Sigmoid colon (tissue), 7 donors: ENCODE data around the gene POLE. TPM values are rescaled to one million over a fixed set of nuclear protein-coding genes. Genes with fewer than 3 reads are reported as not detected.

Source experiments
- DNase-seq: peaks from one replicate; pipeline ENCODE4 v3.0.0-alpha.2; 2019
- H3K27ac ChIP-seq, 4 donors: fragments of 200-600 bp; sonication (generic); one replicate each; pipeline ENCODE4 v1.5.1; 2016 to 2019; ENCODE audit warnings: mild to moderate bottlenecking in 1 of 4
- H3K27me3 ChIP-seq, 3 donors: fragments of 200-600 bp; sonication (generic); one replicate each; pipeline ENCODE4 v1.5.1; 2019; ENCODE audit warnings: mild to moderate bottlenecking in 1 of 3
- H3K36me3 ChIP-seq, 4 donors: fragments of 200-600 bp; sonication (generic); one replicate each; pipeline ENCODE4 v1.5.1; 2016 to 2019
- H3K4me1 ChIP-seq, 4 donors: fragments of 200-600 bp; sonication (generic); one replicate each; pipeline ENCODE4 v1.5.1; 2017 to 2019
- H3K4me3 ChIP-seq, 4 donors: fragments of 200-600 bp; sonication (generic); one replicate each; pipeline ENCODE4 v1.5.1; 2017 to 2019; ENCODE audit warnings: mild to moderate bottlenecking in 2 of 4, moderate library complexity in 1 of 4
- H3K9me3 ChIP-seq, 4 donors: fragments of 200-600 bp in 3 of 4; sonication (generic) in 3 of 4; one replicate each; pipeline versions ENCODE4 v1.5.1 to v1.6.1; 2013 to 2019
- EP300 ChIP-seq, 4 donors: sonication (generic); formaldehyde crosslinking; IDR thresholded peaks; one replicate each; pipeline ENCODE4 v1.6.1; 2017; ENCODE audit warnings: antibody characterized with exemption in 4 of 4
- POLR2A ChIP-seq, 2 donors: fragments of 450-650 bp; IDR thresholded peaks; one replicate each; pipeline ENCODE4 v1.6.1; 2016; ENCODE audit warnings: antibody characterized with exemption in 2 of 2, mild to moderate bottlenecking in 2 of 2, moderate library complexity in 2 of 2
- POLR2AphosphoS5 ChIP-seq, 4 donors: sonication (generic); formaldehyde crosslinking; IDR thresholded peaks; one replicate each; pipeline ENCODE4 v1.6.1; 2017; ENCODE audit warnings: antibody characterized with exemption in 4 of 4
- WGBS, 2 donors: extraction: QIAGEN DNeasy Blood & Tissue Kit; methylation state at CpG; one replicate each; pipeline ENCODE4 v1.1.7; 2013; 5-methylcytosine and 5-hydroxymethylcytosine counted together
- intact Hi-C: fragments of 100-400 bp; cut with DNase I; formaldehyde crosslinking; loops from one replicate; pipeline ENCODE4 v1.15.1; 2023
- polyA plus RNA-seq, 3 donors: library from polyadenylated mRNA; stranded (reverse); fragments of 200-250 nt; gene quantifications; one replicate each; pipeline ENCODE4 v1.2.3, GENCODE V29; 2013
- total RNA-seq, 4 donors: library from RNA; depleted of rRNA; stranded (reverse); fragments of >200 nt; gene quantifications; one replicate each; pipeline ENCODE4 v1.1.0, GENCODE V29; 2016
- TF ChIP-seq, protein P1 (sequence below), 4 experiments: fragments of 450-650 bp in 3 of 4; fragments of 200-600 bp in 1 of 4; IDR thresholded peaks; one replicate each; pipeline ENCODE4 v1.5.1; 2016 to 2019; ENCODE audit warnings: antibody characterized with exemption in 4 of 4, mild to moderate bottlenecking in 3 of 4, moderate library complexity in 2 of 4
- donor health status: healthy with polysubstance abuse.
- donor health status: Bipolar disorder and iron deficiency.
- donor health status: healthy.

POLE gene
- total and polyA plus RNA-seq, 7 donors, result 11.1 to 37.4 (median 32.9) TPM

GRCh38 chr12:132588821-132589669 lies 98.1 kb downstream of the POLE start:
- 82 to 93% methylated on average over 19 of the region's 19 CpGs for WGBS, 2 donors
- TF ChIP-seq POLR2AphosphoS5 (IDR thresholded peaks at IDR 0.05) (no peak), POLR2A (IDR thresholded peaks at IDR 0.05) (no peak), EP300 (IDR thresholded peaks at IDR 0.05) (no peak)
- TF ChIP-seq, protein P1, sequence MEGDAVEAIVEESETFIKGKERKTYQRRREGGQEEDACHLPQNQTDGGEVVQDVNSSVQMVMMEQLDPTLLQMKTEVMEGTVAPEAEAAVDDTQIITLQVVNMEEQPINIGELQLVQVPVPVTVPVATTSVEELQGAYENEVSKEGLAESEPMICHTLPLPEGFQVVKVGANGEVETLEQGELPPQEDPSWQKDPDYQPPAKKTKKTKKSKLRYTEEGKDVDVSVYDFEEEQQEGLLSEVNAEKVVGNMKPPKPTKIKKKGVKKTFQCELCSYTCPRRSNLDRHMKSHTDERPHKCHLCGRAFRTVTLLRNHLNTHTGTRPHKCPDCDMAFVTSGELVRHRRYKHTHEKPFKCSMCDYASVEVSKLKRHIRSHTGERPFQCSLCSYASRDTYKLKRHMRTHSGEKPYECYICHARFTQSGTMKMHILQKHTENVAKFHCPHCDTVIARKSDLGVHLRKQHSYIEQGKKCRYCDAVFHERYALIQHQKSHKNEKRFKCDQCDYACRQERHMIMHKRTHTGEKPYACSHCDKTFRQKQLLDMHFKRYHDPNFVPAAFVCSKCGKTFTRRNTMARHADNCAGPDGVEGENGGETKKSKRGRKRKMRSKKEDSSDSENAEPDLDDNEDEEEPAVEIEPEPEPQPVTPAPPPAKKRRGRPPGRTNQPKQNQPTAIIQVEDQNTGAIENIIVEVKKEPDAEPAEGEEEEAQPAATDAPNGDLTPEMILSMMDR (IDR thresholded peaks at IDR 0.05), result no peak
- Histone ChIP-seq H3K36me3 (peaks cover 0 to 4% (median 0%) of the 10 kb centered on the region in 4 donors), H3K4me3 (no peak overlapping the region), H3K27ac (no peak overlapping the region), H3K4me1 (peaks cover 0 to 5% (median 2%) of the 10 kb centered on the region in 4 donors), H3K9me3 (no peaks in the 10 kb centered on the region), H3K27me3 (no peaks in the 10 kb centered on the region)
- DNase-seq, result no peak
- intact Hi-C loops, result no loop called here

GRCh38 chr12:132588319-132588718 lies 98.8 kb downstream of the POLE start:
- TF ChIP-seq, protein P1 (IDR thresholded peaks at IDR 0.05), result no peak
- TF ChIP-seq POLR2AphosphoS5 (IDR thresholded peaks at IDR 0.05) (no peak), EP300 (IDR thresholded peaks at IDR 0.05) (no peak), POLR2A (IDR thresholded peaks at IDR 0.05) (no peak)
- H3K27me3 ChIP-seq, result no peaks in the 10 kb centered on the region
- WGBS, 2 donors, result 28 to 74% methylated on average over 6 of the region's 6 CpGs

DNA sequence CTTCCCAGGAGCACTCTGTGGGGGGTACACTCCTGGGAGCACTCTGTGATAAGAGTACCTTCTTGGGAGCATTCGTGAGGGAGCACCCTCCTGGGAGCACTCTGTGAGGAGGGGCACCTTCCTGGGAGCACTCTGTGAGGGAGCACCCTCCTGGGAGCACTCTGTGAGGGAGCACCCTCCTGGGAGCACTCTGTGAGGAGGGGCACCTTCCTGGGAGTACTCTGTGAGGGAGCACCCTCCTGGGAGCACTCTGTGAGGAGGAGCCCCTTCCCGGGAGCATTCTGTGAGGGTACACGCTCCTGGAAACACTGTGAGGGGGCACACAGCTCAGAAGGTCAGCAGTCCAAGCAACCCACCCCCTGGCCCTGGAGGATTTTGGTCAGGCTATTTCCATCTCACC lies 99.4 kb downstream of the POLE start:
- DNase-seq, result no peak
- no peak overlapping the region for H3K27ac ChIP-seq

More at GRCh38 chr12:132588319-132588718, 98.8 kb downstream of the POLE start:
- Histone ChIP-seq H3K4me1 (peaks cover 0 to under 1% (median under 1%) of the 10 kb centered on the region in 4 donors), H3K36me3 (peaks cover 0 to 8% (median 0%) of the 10 kb centered on the region in 4 donors), H3K27ac (no peak overlapping the region), H3K9me3 (no peaks in the 10 kb centered on the region), H3K4me3 (no peak overlapping the region)
- DNase-seq, result no peak
- intact Hi-C loops, result no loop called here

DNA sequence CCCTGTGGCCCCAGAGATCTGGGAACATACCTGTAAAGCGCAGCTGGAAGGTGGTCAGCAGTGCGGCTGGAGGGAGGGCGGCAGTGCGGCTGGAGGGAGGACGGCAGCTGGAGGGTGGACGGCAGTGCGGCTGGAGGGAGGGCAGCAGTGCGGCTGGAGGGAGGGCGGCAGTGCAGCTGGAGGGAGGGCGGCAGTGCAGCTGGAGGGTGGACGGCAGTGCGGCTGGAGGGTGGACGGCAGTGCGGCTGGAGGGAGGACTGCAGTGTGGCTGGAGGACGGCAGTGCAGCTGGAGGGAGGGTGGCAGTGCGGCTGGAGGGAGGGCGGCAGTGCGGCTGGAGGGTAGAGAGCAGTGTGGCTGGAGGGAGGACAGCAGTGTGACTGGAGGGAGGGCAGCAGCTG lies 100.2 kb downstream of the POLE start:
- H3K27me3 ChIP-seq, result no peaks in the 10 kb centered on the region
- no peaks in the 10 kb centered on the region for H3K9me3 ChIP-seq
- peaks cover 0 to 17% (median 0%) of the 10 kb centered on the region in 4 donors for H3K36me3 ChIP-seq
- WGBS, 2 donors, result 87 to 95% methylated on average over 18 of the region's 18 CpGs
- H3K4me1 ChIP-seq, result no peaks in the 10 kb centered on the region
- TF ChIP-seq EP300 (IDR thresholded peaks at IDR 0.05), result no peak
- no peak for TF ChIP-seq POLR2AphosphoS5 (IDR thresholded peaks at IDR 0.05)
- TF ChIP-seq, protein P1 (IDR thresholded peaks at IDR 0.05), result no peak
- TF ChIP-seq POLR2A (IDR thresholded peaks at IDR 0.05), result no peak
- no peak overlapping the region for H3K4me3 ChIP-seq
- intact Hi-C loops, result no loop called here
- H3K27ac ChIP-seq, result no peak overlapping the region
- DNase-seq, result no peak

More for the DNA sequence above, 99.4 kb downstream of the POLE start:
- Histone ChIP-seq H3K36me3 (peaks cover 0 to 10% (median 0%) of the 10 kb centered on the region in 4 donors), H3K4me1 (no peaks in the 10 kb centered on the region), H3K9me3 (no peaks in the 10 kb centered on the region), H3K4me3 (no peak overlapping the region), H3K27me3 (no peaks in the 10 kb centered on the region)
- TF ChIP-seq POLR2A (IDR thresholded peaks at IDR 0.05), result no peak
- TF ChIP-seq, protein P1 (IDR thresholded peaks at IDR 0.05), result no peak
- no peak for TF ChIP-seq EP300 (IDR thresholded peaks at IDR 0.05)
- no peak for TF ChIP-seq POLR2AphosphoS5 (IDR thresholded peaks at IDR 0.05)
- 57 to 77% methylated on average over 3 of the region's 3 CpGs for WGBS, 2 donors
- intact Hi-C loops, result no loop called here
